H1 (cell line): ENCODE results near the gene PXK. TPM values are rescaled to one million over a fixed set of nuclear protein-coding genes. Genes with fewer than 3 reads are reported as not detected.

Experiments used
- CEBPB ChIP-seq: IDR thresholded peaks from 2 replicates; pipeline ENCODE4 v1.6.1; 2012; ENCODE audit warnings: low read depth, low read length
- CHD7 ChIP-seq: fragments of 300-600 bp; sonication (generic); IDR thresholded peaks from 2 replicates; pipeline ENCODE4 v1.7.1; 2012; ENCODE audit warnings: low read length, moderate library complexity, mild to moderate bottlenecking, inconsistent platforms; ENCODE audit not compliant: insufficient replicate concordance
- GABPA ChIP-seq: IDR thresholded peaks from 2 replicates; pipeline ENCODE4 v1.6.1; 2011; ENCODE audit warnings: mild to moderate bottlenecking, low read length, moderate library complexity, borderline replicate concordance; ENCODE audit not compliant: insufficient read depth
- JUN ChIP-seq: IDR thresholded peaks from 2 replicates; pipeline ENCODE4 v1.6.1; 2011; ENCODE audit warnings: low read depth, mild to moderate bottlenecking, improper control_type of control experiment, low read length
- RAD21 ChIP-seq, 2 experiments: IDR thresholded peaks in 1 of 2; conservative IDR thresholded peaks in 1 of 2; 2 replicates each; pipeline ENCODE4 v1.6.1; 2011; ENCODE audit warnings: low read depth in 2 of 2, low read length in 2 of 2, improper control_type of control experiment in 1 of 2, inconsistent platforms in 1 of 2, mild to moderate bottlenecking in 1 of 2, moderate library complexity in 1 of 2
- RFX5 ChIP-seq: IDR thresholded peaks from 2 replicates; pipeline ENCODE4 v1.6.1; 2011; ENCODE audit warnings: low read depth, low read length, improper control_type of control experiment, borderline replicate concordance
- SAP30 ChIP-seq: fragments of 300-600 bp; sonication (generic); IDR thresholded peaks from 2 replicates; pipeline ENCODE4 v1.7.1; 2012; ENCODE audit warnings: low read length, moderate library complexity, mild to moderate bottlenecking, inconsistent platforms; ENCODE audit not compliant: insufficient read depth, insufficient replicate concordance
- SIRT6 ChIP-seq: IDR thresholded peaks from one replicate; pipeline ENCODE4 v1.7.1; 2012; ENCODE audit warnings: low read length, inconsistent platforms
- SP2 ChIP-seq: IDR thresholded peaks from 2 replicates; pipeline ENCODE4 v1.6.1; 2012; ENCODE audit warnings: mild to moderate bottlenecking, low read length, inconsistent platforms
- ZNF274 ChIP-seq: IDR thresholded peaks from 2 replicates; pipeline ENCODE4 v1.7.0; 2012; ENCODE audit warnings: low read length, borderline replicate concordance; ENCODE audit errors: extremely low read depth
- polyA plus RNA-seq, 7 experiments: library from polyadenylated mRNA; depleted of rRNA in 3 of 7; stranded (reverse) in 5 of 7; unstranded in 2 of 7; fragments of >200 nt in 5 of 7; fragments of 200-250 nt in 2 of 7; gene quantifications; 1 replicate in 5 of 7; 2 replicates in 1 of 7; 4 replicates in 1 of 7; pipeline versions ENCODE4 v1.2.1 to v1.2.3, GENCODE V29; 2011 to 2013; ENCODE audit warnings: missing spikeins in 2 of 7, mixed read lengths in 2 of 7
- total RNA-seq: library from RNA; stranded (reverse); fragmentation: NEBNext Ultra II Directional; extraction: Animal tissue kit (Norgen Biotek cat#: 25700); gene quantifications from 2 replicates; pipeline ENCODE4 v1.2.1, GENCODE V29; 2021

The PXK gene
- total and polyA plus RNA-seq, 2 of the 8 experiments (the other 6 are each of a cell fraction or from before 2014, with no cell fraction given), result 3.5 to 7.1 TPM

DNA sequence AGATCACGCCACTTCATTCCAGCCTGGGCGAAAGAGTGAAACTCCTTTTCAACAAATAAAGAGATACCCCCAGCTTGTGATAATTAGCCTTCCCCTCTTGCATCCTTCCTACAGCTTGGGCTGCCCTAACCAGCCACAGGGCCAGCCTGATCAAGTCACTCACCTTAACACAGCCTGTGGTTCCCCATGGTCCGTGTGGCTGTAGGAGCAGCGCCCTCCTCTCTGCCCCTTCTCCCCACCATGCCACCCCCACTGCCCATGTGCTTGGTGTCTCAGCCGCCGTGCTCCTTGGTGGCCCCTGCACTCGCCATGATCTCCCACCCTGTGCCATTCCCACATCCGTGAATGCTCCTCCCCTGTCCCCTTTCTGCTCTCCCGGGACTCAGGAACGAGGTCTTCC is 39.8 kb upstream of the PXK start (continued):
- TF ChIP-seq CHD7 (no peak), ZNF274 (no peak), SP2 (no peak), CEBPB (no peak), SIRT6 (no peak), SAP30 (no peak), JUN (no peak), GABPA (no peak), RAD21 (IDR thresholded peaks at IDR 0.05 in 1 of 2, conservative IDR thresholded peaks at IDR 0.05 in 1 of 2; ENCODE audit: low read depth in 2 of 2, low read length in 2 of 2) (no peak), RFX5 (no peak)
